Measurements from ENCODE around the gene SH3GL2.
A peak's percentile ranks its signal among the peaks of the same experiment; 100 is the strongest.

SH3GL2 gene

GRCh38 chr9:17810728-17811571 lies 232.1 kb downstream of the SH3GL2 start:
- peak in 23 of 51 donors; percentile 0 to 73 (median 28) for DNase-seq

- DNase-seq: no peak
Observed at GRCh38 chr9:17813798-17814197, 234.9 kb downstream of the SH3GL2 start.

- no peak for DNase-seq
Observed at GRCh38 chr9:17816431-17817027, 237.7 kb downstream of the SH3GL2 start.

- DNase-seq: no peak
Observed at GRCh38 chr9:17824191-17824590, 245.3 kb downstream of the SH3GL2 start.

GRCh38 chr9:17824616-17825264 lies 245.9 kb downstream of the SH3GL2 start:
- no peak for DNase-seq

GRCh38 chr9:17825265-17825659 lies 246.4 kb downstream of the SH3GL2 start:
- no peak for DNase-seq

GRCh38 chr9:17829064-17829463 lies 250.2 kb downstream of the SH3GL2 start:
- DNase-seq: no peak

GRCh38 chr9:17829812-17830385 lies 251.0 kb downstream of the SH3GL2 start:
- no peak for DNase-seq

GRCh38 chr9:17832812-17833211 lies 253.9 kb downstream of the SH3GL2 start:
- no peak for DNase-seq

- no peak for DNase-seq
Observed at GRCh38 chr9:17833846-17834245, 255.0 kb downstream of the SH3GL2 start.

GRCh38 chr9:17837965-17838364 lies 259.1 kb downstream of the SH3GL2 start:
- no peak for DNase-seq

- DNase-seq: no peak
Observed at GRCh38 chr9:17839776-17840175, 260.9 kb downstream of the SH3GL2 start.

GRCh38 chr9:17843236-17843635 lies 264.4 kb downstream of the SH3GL2 start:
- DNase-seq: no peak

Data from hypothalamus (tissue), 51 donors.